Nephron progenitor cell (in vitro differentiated cells): ENCODE results near the gene ZMYND8.

Experiments used
- DNase-seq: peaks from one replicate; pipeline ENCODE4 v3.0.0; 2021
- H3K27ac Mint-ChIP-seq: 2 replicates; pipeline ENCODE4 v1.8.0; 2021; ENCODE audit warnings: mild to moderate bottlenecking, moderate library complexity, mixed read lengths
- H3K27me3 Mint-ChIP-seq: 2 replicates; pipeline ENCODE4 v1.8.0; 2021; ENCODE audit warnings: mild to moderate bottlenecking, low read depth, mixed read lengths; ENCODE audit not compliant: poor library complexity
- H3K36me3 Mint-ChIP-seq: 2 replicates; pipeline ENCODE4 v1.8.0; 2021; ENCODE audit warnings: low read depth, mixed read lengths
- H3K4me1 Mint-ChIP-seq: 2 replicates; pipeline ENCODE4 v1.8.0; 2021; ENCODE audit warnings: mixed read lengths
- H3K4me3 Mint-ChIP-seq: 2 replicates; pipeline ENCODE4 v1.8.0; 2021; ENCODE audit warnings: mild to moderate bottlenecking, moderate library complexity, mixed read lengths
- H3K9me3 Mint-ChIP-seq: 2 replicates; pipeline ENCODE4 v1.8.0; 2021; ENCODE audit warnings: mild to moderate bottlenecking, moderate library complexity, mixed read lengths
- TF ChIP-seq, protein P1 (sequence below): fragments of 200-600 bp; sonication (generic); IDR thresholded peaks from 2 replicates; pipeline ENCODE4 v1.5.0; 2021; ENCODE audit warnings: antibody characterized with exemption

The ZMYND8 gene

GRCh38 chr20:47196091-47197081 lies 160.1 kb downstream of the ZMYND8 start:
- DNase-seq = peak; percentile 86
- Mint-ChIP-seq H3K36me3 (no peaks in the 10 kb centered on the region), H3K27me3 (peaks cover 10% of the 10 kb centered on the region), H3K9me3 (peaks cover 3% of the 10 kb centered on the region), H3K4me3 (no peak overlapping the region), H3K4me1 (peaks cover 11% of the 10 kb centered on the region), H3K27ac (no peak overlapping the region)
- TF ChIP-seq, protein P1, sequence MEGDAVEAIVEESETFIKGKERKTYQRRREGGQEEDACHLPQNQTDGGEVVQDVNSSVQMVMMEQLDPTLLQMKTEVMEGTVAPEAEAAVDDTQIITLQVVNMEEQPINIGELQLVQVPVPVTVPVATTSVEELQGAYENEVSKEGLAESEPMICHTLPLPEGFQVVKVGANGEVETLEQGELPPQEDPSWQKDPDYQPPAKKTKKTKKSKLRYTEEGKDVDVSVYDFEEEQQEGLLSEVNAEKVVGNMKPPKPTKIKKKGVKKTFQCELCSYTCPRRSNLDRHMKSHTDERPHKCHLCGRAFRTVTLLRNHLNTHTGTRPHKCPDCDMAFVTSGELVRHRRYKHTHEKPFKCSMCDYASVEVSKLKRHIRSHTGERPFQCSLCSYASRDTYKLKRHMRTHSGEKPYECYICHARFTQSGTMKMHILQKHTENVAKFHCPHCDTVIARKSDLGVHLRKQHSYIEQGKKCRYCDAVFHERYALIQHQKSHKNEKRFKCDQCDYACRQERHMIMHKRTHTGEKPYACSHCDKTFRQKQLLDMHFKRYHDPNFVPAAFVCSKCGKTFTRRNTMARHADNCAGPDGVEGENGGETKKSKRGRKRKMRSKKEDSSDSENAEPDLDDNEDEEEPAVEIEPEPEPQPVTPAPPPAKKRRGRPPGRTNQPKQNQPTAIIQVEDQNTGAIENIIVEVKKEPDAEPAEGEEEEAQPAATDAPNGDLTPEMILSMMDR = peak; percentile 95

- H3K9me3 Mint-ChIP-seq = peaks cover 3% of the 10 kb centered on the region
- peaks cover 10% of the 10 kb centered on the region for H3K4me1 Mint-ChIP-seq
- TF ChIP-seq, protein P1 = no peak
- H3K27ac Mint-ChIP-seq = no peak overlapping the region
- H3K36me3 Mint-ChIP-seq = no peaks in the 10 kb centered on the region
- peaks cover 9% of the 10 kb centered on the region for H3K27me3 Mint-ChIP-seq
- no peak overlapping the region for H3K4me3 Mint-ChIP-seq
- no peak for DNase-seq
These were observed 160.9 kb downstream of the ZMYND8 start for GRCh38 chr20:47195573-47195972.

- DNase-seq = no peak
- TF ChIP-seq, protein P1 = no peak
- Mint-ChIP-seq H3K27ac (no peak overlapping the region), H3K27me3 (peaks cover 10% of the 10 kb centered on the region), H3K4me3 (no peak overlapping the region), H3K36me3 (no peaks in the 10 kb centered on the region), H3K4me1 (no peaks in the 10 kb centered on the region), H3K9me3 (peaks cover 3% of the 10 kb centered on the region)
These were observed 164.5 kb downstream of the ZMYND8 start for GRCh38 chr20:47191956-47192355.

DNA sequence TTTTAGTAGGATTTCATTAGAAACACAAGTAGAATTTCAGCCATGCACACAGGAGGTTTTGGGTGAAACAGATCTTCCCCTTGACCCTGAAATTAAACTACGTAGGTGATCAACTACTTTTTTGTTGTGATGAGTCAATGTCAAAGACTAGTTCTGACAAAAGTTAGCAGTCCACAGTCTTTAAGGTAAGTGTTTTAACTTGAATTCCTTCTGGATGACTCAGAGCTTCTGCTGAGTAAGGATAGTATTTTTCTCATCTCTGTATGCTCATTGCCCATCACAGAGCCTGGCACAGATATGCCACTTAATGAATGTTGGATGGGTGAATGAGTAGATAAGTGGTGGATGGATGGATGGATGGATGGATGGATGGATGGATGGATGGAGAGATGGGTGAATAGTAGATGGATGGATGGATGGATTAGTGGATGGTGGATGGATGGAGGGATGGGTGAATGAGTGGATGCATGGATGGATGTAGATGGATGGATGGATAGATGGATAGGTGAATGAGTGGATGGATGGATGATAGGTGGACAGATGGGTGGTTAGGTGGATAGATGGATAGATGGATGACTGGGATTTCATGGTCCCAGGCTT lies 165.3 kb downstream of the ZMYND8 start:
- no peak for DNase-seq
- Mint-ChIP-seq H3K9me3 (peaks cover 3% of the 10 kb centered on the region), H3K27me3 (peaks cover 10% of the 10 kb centered on the region), H3K27ac (no peak overlapping the region), H3K36me3 (no peaks in the 10 kb centered on the region), H3K4me3 (no peak overlapping the region), H3K4me1 (no peaks in the 10 kb centered on the region)
- TF ChIP-seq, protein P1 = no peak

DNA sequence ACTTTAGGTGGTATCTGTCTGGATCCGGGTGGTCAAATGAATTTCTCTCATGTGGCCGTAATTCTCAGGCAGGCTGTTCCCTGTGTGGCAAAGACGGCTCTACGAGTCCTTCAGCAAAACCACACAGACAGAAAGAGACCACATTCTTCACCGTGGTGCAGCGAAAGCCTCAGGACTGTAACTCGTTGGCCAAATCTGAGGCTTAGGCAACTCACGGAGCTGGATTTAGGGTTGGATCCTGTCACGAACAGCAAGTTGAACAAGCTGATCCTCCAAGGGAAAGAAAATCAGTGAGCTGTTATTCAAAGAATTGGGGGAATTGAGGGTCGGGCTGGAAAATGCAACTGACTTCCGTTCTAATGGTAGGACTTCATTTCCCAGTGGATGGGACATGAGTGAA lies 167.4 kb downstream of the ZMYND8 start:
- Mint-ChIP-seq H3K4me1 (peaks cover 5% of the 10 kb centered on the region), H3K9me3 (peaks cover 3% of the 10 kb centered on the region), H3K36me3 (no peaks in the 10 kb centered on the region), H3K27me3 (peaks cover 7% of the 10 kb centered on the region), H3K27ac (peak overlapping the region; percentile 33), H3K4me3 (no peak overlapping the region)
- no peak for DNase-seq
- TF ChIP-seq, protein P1 = no peak
